ENCODE results near the gene IGDCC3. TPM values are rescaled to one million over a fixed set of nuclear protein-coding genes. Genes with fewer than 3 reads are reported as not detected.

The IGDCC3 gene
- total and polyA plus RNA-seq, 10 of the 15 experiments (the other 5 are each of a cell fraction or from before 2014, with no cell fraction given) = 0.10 to 0.20 (median 0.15) TPM; not detected in 7

DNA sequence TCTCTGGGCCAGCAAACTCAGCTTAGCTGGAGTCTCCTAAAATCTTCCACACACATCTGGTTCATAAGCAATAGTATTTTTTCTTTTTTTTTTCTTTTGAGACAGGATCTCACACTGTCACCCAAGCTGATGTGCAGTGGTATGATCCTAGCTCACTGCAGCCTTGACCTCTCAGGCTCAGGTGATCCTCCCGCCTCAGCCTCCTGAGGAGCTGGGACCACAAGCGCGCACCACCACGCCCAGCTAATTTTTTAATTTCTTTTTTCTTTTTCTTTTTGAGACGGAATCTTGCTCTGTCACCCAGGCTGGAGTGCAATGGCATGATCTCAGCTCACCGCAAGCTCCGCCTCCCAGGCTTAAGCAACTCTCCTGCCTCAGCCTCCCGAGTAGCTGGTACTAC lies 39.0 kb downstream of the IGDCC3 start:
- H4K20me1 ChIP-seq (ENCODE audit: control insufficient read depth, insufficient read depth) = no peaks in the 10 kb centered on the region
- in situ Hi-C loops (cut with MboI) = no loop called here
- SMC1A ChIA-PET (ENCODE audit: uncharacterized antibody, unreplicated experiment) = interaction anchor here (1.4 kb wide), 1 partner anchor 20 kb away, joined by 4 read pairs; no protein-coding TSS in a partner anchor
- POLR2A ChIA-PET = no interaction called here
- 65% methylated on average over 8 of the region's 8 CpGs for WGBS (ENCODE audit: insufficient coverage, insufficient replicate concordance, low lambda C conversion rate, missing lambda C conversion rate)
- H3K4me2 ChIP-seq (ENCODE audit: control insufficient read depth, insufficient read depth) = no peak overlapping the region
- FAIRE-seq (no peak), ATAC-seq (no peak), DNase-seq (ENCODE audit: low read depth, low spot score) (no peak)
- intact Hi-C loops (cut with micrococcal nuclease; ENCODE audit: unreplicated experiment) = no loop called here
- TF ChIP-seq MXI1 (IDR thresholded peaks at IDR 0.05; ENCODE audit: low read depth, low read length) (no peak), LARP7 (IDR thresholded peaks at IDR 0.05) (no peak), SIX5 (IDR thresholded peaks at IDR 0.05; ENCODE audit: low read depth, low read length, severe bottlenecking) (no peak), PML (IDR thresholded peaks at IDR 0.05; ENCODE audit: low read length) (no peak), HDGF (IDR thresholded peaks at IDR 0.05) (no peak), RUNX3 (IDR thresholded peaks at IDR 0.05; ENCODE audit: low read length) (no peak), FOS (IDR thresholded peaks at IDR 0.05; ENCODE audit: borderline replicate concordance, extremely low read depth, insufficient read length) (no peak), IRF4 (IDR thresholded peaks at IDR 0.05; ENCODE audit: low read depth, low read length) (no peak), EGR1 (IDR thresholded peaks at IDR 0.05; ENCODE audit: borderline replicate concordance in 1 of 2, low read depth in 2 of 2, low read length in 2 of 2) (no peak), EP300 (IDR thresholded peaks at IDR 0.05; ENCODE audit: borderline replicate concordance in 1 of 2, control insufficient read depth in 1 of 2, low read depth in 2 of 2, low read length in 2 of 2) (no peak), ZNF207 (IDR thresholded peaks at IDR 0.05; ENCODE audit: borderline replicate concordance) (no peak), BCL11A (IDR thresholded peaks at IDR 0.05; ENCODE audit: low read depth, low read length) (no peak), DPF2 (IDR thresholded peaks at IDR 0.05) (no peak), TBL1XR1 (IDR thresholded peaks at IDR 0.05; ENCODE audit: low read depth, low read length) (no peak), TCF7 (IDR thresholded peaks at IDR 0.05; ENCODE audit: borderline replicate concordance) (no peak)
- TF ChIP-seq, protein P1, sequence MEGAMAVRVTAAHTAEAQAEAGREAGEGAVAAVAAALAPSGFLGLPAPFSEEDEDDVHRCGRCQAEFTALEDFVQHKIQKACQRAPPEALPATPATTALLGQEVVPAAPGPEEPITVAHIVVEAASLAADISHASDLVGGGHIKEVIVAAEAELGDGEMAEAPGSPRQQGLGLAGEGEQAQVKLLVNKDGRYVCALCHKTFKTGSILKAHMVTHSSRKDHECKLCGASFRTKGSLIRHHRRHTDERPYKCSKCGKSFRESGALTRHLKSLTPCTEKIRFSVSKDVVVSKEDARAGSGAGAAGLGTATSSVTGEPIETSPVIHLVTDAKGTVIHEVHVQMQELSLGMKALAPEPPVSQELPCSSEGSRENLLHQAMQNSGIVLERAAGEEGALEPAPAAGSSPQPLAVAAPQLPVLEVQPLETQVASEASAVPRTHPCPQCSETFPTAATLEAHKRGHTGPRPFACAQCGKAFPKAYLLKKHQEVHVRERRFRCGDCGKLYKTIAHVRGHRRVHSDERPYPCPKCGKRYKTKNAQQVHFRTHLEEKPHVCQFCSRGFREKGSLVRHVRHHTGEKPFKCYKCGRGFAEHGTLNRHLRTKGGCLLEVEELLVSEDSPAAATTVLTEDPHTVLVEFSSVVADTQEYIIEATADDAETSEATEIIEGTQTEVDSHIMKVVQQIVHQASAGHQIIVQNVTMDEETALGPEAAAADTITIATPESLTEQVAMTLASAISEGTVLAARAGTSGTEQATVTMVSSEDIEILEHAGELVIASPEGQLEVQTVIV (IDR thresholded peaks at IDR 0.05; ENCODE audit: borderline replicate concordance, partially characterized antibody) = no peak
- TF ChIP-seq, protein P2, sequence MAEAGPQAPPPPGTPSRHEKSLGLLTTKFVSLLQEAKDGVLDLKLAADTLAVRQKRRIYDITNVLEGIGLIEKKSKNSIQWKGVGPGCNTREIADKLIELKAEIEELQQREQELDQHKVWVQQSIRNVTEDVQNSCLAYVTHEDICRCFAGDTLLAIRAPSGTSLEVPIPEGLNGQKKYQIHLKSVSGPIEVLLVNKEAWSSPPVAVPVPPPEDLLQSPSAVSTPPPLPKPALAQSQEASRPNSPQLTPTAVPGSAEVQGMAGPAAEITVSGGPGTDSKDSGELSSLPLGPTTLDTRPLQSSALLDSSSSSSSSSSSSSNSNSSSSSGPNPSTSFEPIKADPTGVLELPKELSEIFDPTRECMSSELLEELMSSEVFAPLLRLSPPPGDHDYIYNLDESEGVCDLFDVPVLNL (IDR thresholded peaks at IDR 0.05; ENCODE audit: low read depth, low read length) = no peak
- TF ChIP-seq, protein P3, sequence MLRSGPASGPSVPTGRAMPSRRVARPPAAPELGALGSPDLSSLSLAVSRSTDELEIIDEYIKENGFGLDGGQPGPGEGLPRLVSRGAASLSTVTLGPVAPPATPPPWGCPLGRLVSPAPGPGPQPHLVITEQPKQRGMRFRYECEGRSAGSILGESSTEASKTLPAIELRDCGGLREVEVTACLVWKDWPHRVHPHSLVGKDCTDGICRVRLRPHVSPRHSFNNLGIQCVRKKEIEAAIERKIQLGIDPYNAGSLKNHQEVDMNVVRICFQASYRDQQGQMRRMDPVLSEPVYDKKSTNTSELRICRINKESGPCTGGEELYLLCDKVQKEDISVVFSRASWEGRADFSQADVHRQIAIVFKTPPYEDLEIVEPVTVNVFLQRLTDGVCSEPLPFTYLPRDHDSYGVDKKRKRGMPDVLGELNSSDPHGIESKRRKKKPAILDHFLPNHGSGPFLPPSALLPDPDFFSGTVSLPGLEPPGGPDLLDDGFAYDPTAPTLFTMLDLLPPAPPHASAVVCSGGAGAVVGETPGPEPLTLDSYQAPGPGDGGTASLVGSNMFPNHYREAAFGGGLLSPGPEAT (IDR thresholded peaks at IDR 0.05; ENCODE audit: low read depth) = no peak
- TF ChIP-seq, protein P4, sequence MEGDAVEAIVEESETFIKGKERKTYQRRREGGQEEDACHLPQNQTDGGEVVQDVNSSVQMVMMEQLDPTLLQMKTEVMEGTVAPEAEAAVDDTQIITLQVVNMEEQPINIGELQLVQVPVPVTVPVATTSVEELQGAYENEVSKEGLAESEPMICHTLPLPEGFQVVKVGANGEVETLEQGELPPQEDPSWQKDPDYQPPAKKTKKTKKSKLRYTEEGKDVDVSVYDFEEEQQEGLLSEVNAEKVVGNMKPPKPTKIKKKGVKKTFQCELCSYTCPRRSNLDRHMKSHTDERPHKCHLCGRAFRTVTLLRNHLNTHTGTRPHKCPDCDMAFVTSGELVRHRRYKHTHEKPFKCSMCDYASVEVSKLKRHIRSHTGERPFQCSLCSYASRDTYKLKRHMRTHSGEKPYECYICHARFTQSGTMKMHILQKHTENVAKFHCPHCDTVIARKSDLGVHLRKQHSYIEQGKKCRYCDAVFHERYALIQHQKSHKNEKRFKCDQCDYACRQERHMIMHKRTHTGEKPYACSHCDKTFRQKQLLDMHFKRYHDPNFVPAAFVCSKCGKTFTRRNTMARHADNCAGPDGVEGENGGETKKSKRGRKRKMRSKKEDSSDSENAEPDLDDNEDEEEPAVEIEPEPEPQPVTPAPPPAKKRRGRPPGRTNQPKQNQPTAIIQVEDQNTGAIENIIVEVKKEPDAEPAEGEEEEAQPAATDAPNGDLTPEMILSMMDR (IDR thresholded peaks at IDR 0.05 in 2 of 3, conservative IDR thresholded peaks at IDR 0.05 in 1 of 3; ENCODE audit: control insufficient read depth in 2 of 3, extremely low read depth in 1 of 3, insufficient read depth in 1 of 3, low read depth in 3 of 3, low read length in 3 of 3) = no peak
- no TSS peak for BruUV-seq (replicated peaks)
- RAD21 ChIA-PET (ENCODE audit: unreplicated experiment) = no interaction called here
- H3K79me2 ChIP-seq (ENCODE audit: control insufficient read depth, insufficient read depth, low read length) = no peaks in the 10 kb centered on the region
- peaks cover 2 to 3% of the 10 kb centered on the region in 2 experiments; a peak in 3 of 4 replicates for H3K27me3 ChIP-seq (replicated peaks in 1 of 2; ENCODE audit: control insufficient read depth in 2 of 2, insufficient read depth in 2 of 2, low read length in 1 of 2)
- no peaks in the 10 kb centered on the region for H3K9me3 ChIP-seq (replicated peaks; ENCODE audit: control insufficient read depth, insufficient read depth, low read length)
- H3K27ac ChIP-seq (ENCODE audit: control insufficient read depth, insufficient read depth) = no peak overlapping the region
- peaks cover 6% of the 10 kb centered on the region for H3K4me1 ChIP-seq (ENCODE audit: control insufficient read depth, insufficient read depth, low read length)
- H3K4me3 ChIP-seq = no peak overlapping the region
- H2AFZ ChIP-seq (ENCODE audit: control insufficient read depth, low read depth, low read length) = no peak overlapping the region
- no peak overlapping the region for H3K9ac ChIP-seq (ENCODE audit: control insufficient read depth, insufficient read depth, low read length)
- CTCF ChIA-PET = interaction anchor here (0.8 to 1.8 kb wide), 6 partner anchors 18 to 62 kb away, joined by 3 to 6 read pairs (median 4); no protein-coding TSS in a partner anchor
- no peaks in the 10 kb centered on the region for H3K36me3 ChIP-seq (ENCODE audit: control insufficient read depth in 2 of 2, insufficient read depth in 2 of 2, low read length in 1 of 2)
